HepG2 (cell line): ENCODE data around the gene HSD17B2. TPM values are rescaled to one million over a fixed set of nuclear protein-coding genes. Genes with fewer than 3 reads are reported as not detected.
A peak's percentile ranks its signal among the peaks of the same experiment; 100 is the strongest.

Source experiments
- ATAC-seq: fragments of 200-7000 bp; cut with Tn5 transposase; 3 replicates; pipeline ENCODE4 v1.9.1; 2020; ENCODE audit warnings: mild to moderate bottlenecking, moderate library complexity
- BruUV-seq: library from RNA; stranded (reverse); fragments of 400-500 nt; replicated peaks from 2 replicates; lab custom pipeline; 2021; lab: Mats Ljungman, UMichigan
- CTCF ChIA-PET: fragments of 300-600 bp; formaldehyde crosslinking; extraction: SDS; loops from one replicate; lab custom pipeline; 2021; ENCODE audit warnings: low total read pairs, inconsistent platforms, low intra/inter-chr PET ratio; lab: Yijun Ruan, JAX
- POLR2A ChIA-PET: fragments of 350-600 bp; sonication (Branson Sonifier 250); formaldehyde crosslinking; loops from one replicate; lab custom pipeline; 2020; ENCODE audit warnings: antibody characterized with exemption, inconsistent platforms; lab: Yijun Ruan, JAX
- DNase-seq: peaks from one replicate; pipeline ENCODE4 v3.0.0-alpha.2; 2015; ENCODE audit warnings: low spot score
- FAIRE-seq: peaks from 3 replicates; lab custom pipeline; 2011; peaks lifted over from hg19 to GRCh38; lab: Jason Lieb, UNC
- H2AFZ ChIP-seq: one replicate; pipeline ENCODE4 v1.6.1; 2011; ENCODE audit warnings: low read length, inconsistent platforms
- H3K27ac ChIP-seq: fragments of 300-600 bp; 3 replicates; pipeline ENCODE4 v1.8.0; 2011; ENCODE audit warnings: mixed run types, mild to moderate bottlenecking, mixed read lengths, low read length, inconsistent platforms; ENCODE audit not compliant: insufficient read depth; ENCODE audit errors: extremely low read length
- H3K27me3 ChIP-seq, 2 experiments: fragments of 200-600 bp in 1 of 2; 2 replicates in 1 of 2; 3 replicates in 1 of 2; pipeline versions ENCODE4 v1.6.0 to v1.8.0; 2011; ENCODE audit warnings: low read length in 2 of 2, mild to moderate bottlenecking in 2 of 2, moderate library complexity in 2 of 2, inconsistent platforms in 1 of 2; ENCODE audit not compliant: insufficient read depth in 2 of 2, control insufficient read depth in 1 of 2
- H3K36me3 ChIP-seq, 2 experiments: fragments of 200-600 bp in 1 of 2; replicated peaks in 1 of 2; 2 replicates in 1 of 2; 3 replicates in 1 of 2; pipeline versions ENCODE4 v1.5.1 to v1.8.0; 2011; ENCODE audit warnings: low read length in 2 of 2, inconsistent platforms in 1 of 2; ENCODE audit not compliant: insufficient read depth in 2 of 2, control insufficient read depth in 1 of 2
- H3K4me1 ChIP-seq: 2 replicates; pipeline ENCODE4 v1.5.1; 2012; ENCODE audit warnings: low read length, inconsistent platforms; ENCODE audit not compliant: insufficient read depth
- H3K4me2 ChIP-seq: 2 replicates; pipeline ENCODE4 v1.6.0; 2011; ENCODE audit warnings: low read depth, low read length, inconsistent platforms
- H3K4me3 ChIP-seq, 3 experiments: fragments of 200-600 bp in 1 of 3; sonication (generic), shearing (Covaris generic) in 1 of 3; replicated peaks in 1 of 3; 2 replicates each; pipeline ENCODE4 v1.5.1; 2011 to 2016; ENCODE audit warnings: low read length in 3 of 3, inconsistent platforms in 2 of 3, low read depth in 2 of 3, mild to moderate bottlenecking in 2 of 3, control low read depth in 1 of 3, mixed read lengths in 1 of 3; ENCODE audit not compliant: insufficient read depth in 1 of 3
- H3K79me2 ChIP-seq: one replicate; pipeline ENCODE4 v1.6.1; 2011; ENCODE audit warnings: low read length, inconsistent platforms; ENCODE audit not compliant: insufficient read depth
- H3K9ac ChIP-seq: 2 replicates; pipeline ENCODE4 v1.6.0; 2011; ENCODE audit warnings: mild to moderate bottlenecking, low read depth, low read length, inconsistent platforms; ENCODE audit not compliant: insufficient read depth
- H3K9me3 ChIP-seq: 2 replicates; pipeline ENCODE4 v1.5.1; 2012; ENCODE audit warnings: mild to moderate bottlenecking, low read length
- H4K20me1 ChIP-seq: 2 replicates; pipeline ENCODE4 v1.6.0; 2011; ENCODE audit warnings: inconsistent platforms, mild to moderate bottlenecking, low read length, moderate library complexity; ENCODE audit not compliant: insufficient read depth
- AGO2 ChIP-seq: fragments of 200-400 bp; formaldehyde crosslinking; optimal IDR thresholded peaks from 2 replicates; pipeline ENCODE3; 2017; ENCODE audit warnings: mild to moderate bottlenecking, low read depth, low read length, moderate library complexity
- BORCS8-MEF2B ChIP-seq: sonication (generic); formaldehyde crosslinking; IDR thresholded peaks from 2 replicates; pipeline ENCODE4 v1.8.0; 2022; ENCODE audit warnings: mild to moderate bottlenecking, missing genetic modification reagents
- FOSL2 ChIP-seq: sonication (generic); formaldehyde crosslinking; IDR thresholded peaks from 2 replicates; pipeline ENCODE4 v1.4.0; 2020; ENCODE audit warnings: missing genetic modification reagents
- GRHL1 ChIP-seq: sonication (generic); formaldehyde crosslinking; conservative IDR thresholded peaks from 2 replicates; pipeline ENCODE4 v1.8.0; 2022; ENCODE audit warnings: missing genetic modification reagents
- KDM4B ChIP-seq: sonication (generic); formaldehyde crosslinking; IDR thresholded peaks from 2 replicates; pipeline ENCODE4 v1.4.0; 2020; ENCODE audit warnings: missing genetic modification reagents
- POLR2G ChIP-seq: fragments of 200-400 bp; formaldehyde crosslinking; IDR thresholded peaks from 2 replicates; pipeline ENCODE4 v1.6.1; 2018; ENCODE audit warnings: mild to moderate bottlenecking, low read depth, low read length, moderate library complexity
- PTBP1 ChIP-seq: fragments of 200-400 bp; formaldehyde crosslinking; IDR thresholded peaks from 2 replicates; pipeline ENCODE4 v1.6.1; 2018; ENCODE audit warnings: low read length, low read depth; ENCODE audit not compliant: poor library complexity, severe bottlenecking
- SAP130 ChIP-seq: IDR thresholded peaks from 2 replicates; pipeline ENCODE4 v1.6.1; 2016; ENCODE audit warnings: low read depth
- SP4 ChIP-seq: sonication (generic); formaldehyde crosslinking; IDR thresholded peaks from 2 replicates; pipeline ENCODE4 v1.8.1; 2023; ENCODE audit warnings: mild to moderate bottlenecking, missing genetic modification reagents
- TIGD3 ChIP-seq: sonication (generic); formaldehyde crosslinking; IDR thresholded peaks from 2 replicates; pipeline ENCODE4 v1.5.1; 2020; ENCODE audit warnings: mild to moderate bottlenecking, missing genetic modification reagents, borderline replicate concordance
- USF2 ChIP-seq, 2 experiments: sonication (generic) in 1 of 2; formaldehyde crosslinking in 1 of 2; IDR thresholded peaks; 2 replicates each; pipeline versions ENCODE4 v1.5.1 to v1.6.1; 2011 to 2020; ENCODE audit warnings: borderline replicate concordance in 1 of 2, low read depth in 1 of 2, low read length in 1 of 2, mild to moderate bottlenecking in 1 of 2, missing genetic modification reagents in 1 of 2, moderate library complexity in 1 of 2
- ZEB1 ChIP-seq: IDR thresholded peaks from 2 replicates; pipeline ENCODE4 v1.6.1; 2012; ENCODE audit warnings: mild to moderate bottlenecking, low read depth, inconsistent platforms; ENCODE audit not compliant: insufficient replicate concordance
- ZNF180 ChIP-seq: sonication (generic); formaldehyde crosslinking; IDR thresholded peaks from 2 replicates; pipeline ENCODE4 v1.4.0; 2020; ENCODE audit warnings: low read depth, missing genetic modification reagents, borderline replicate concordance
- ZNF644 ChIP-seq: IDR thresholded peaks from 2 replicates; pipeline ENCODE4 v1.6.1; 2016; ENCODE audit warnings: low read depth
- ZNF724P ChIP-seq: sonication (generic); formaldehyde crosslinking; IDR thresholded peaks from 2 replicates; pipeline ENCODE4 v1.8.0; 2022; ENCODE audit warnings: missing genetic modification reagents, borderline replicate concordance
- WGBS: methylation state at CpG from one replicate; pipeline ENCODE4 v1.1.6; 2017; ENCODE audit warnings: low lambda C conversion rate; 5-methylcytosine and 5-hydroxymethylcytosine counted together
- in situ Hi-C: cut with HindIII; loops from 2 replicates; pipeline ENCODE4 v1.10.0; 2017; ENCODE audit warnings: low pct_unique_long_range_greater_than_20kb; ENCODE audit not compliant: extremely low pct_ligation_motif_present
- intact Hi-C: fragments of 100-400 bp; cut with micrococcal nuclease; formaldehyde crosslinking; loops from one replicate; pipeline ENCODE4 v1.10.0; 2022; ENCODE audit not compliant: unreplicated experiment
- polyA plus RNA-seq, 8 experiments: library from polyadenylated mRNA; depleted of rRNA in 3 of 8; stranded (reverse) in 7 of 8; unstranded in 1 of 8; fragments of >200 nt; fragmentation: Illumina TruSeq in 4 of 8; extraction: Trizol in 4 of 8; gene quantifications; 2 replicates each; pipeline versions ENCODE4 v1.2.1 to v1.2.3, GENCODE V29; 2011 to 2016; ENCODE audit warnings: low read depth in 4 of 8, missing spikeins in 1 of 8, mixed read lengths in 1 of 8; ENCODE audit not compliant: insufficient read depth in 1 of 8
- total RNA-seq, 5 experiments: library from RNA; depleted of rRNA; stranded (reverse); fragments of >200 nt; fragmentation: Illumina TruSeq; extraction: Trizol; gene quantifications; 2 replicates each; pipeline ENCODE4 v1.2.3, GENCODE V29; 2016; ENCODE audit warnings: low read depth in 1 of 5

Gene HSD17B2
- total and polyA plus RNA-seq, 2 of the 13 experiments (the other 11 are each of a cell fraction or from before 2014, with no cell fraction given): 26.3 to 69.3 TPM

GRCh38 chr16:81997738-81998137 is 37.3 kb upstream of the HSD17B2 start:
- H3K27me3 ChIP-seq: peaks cover 0 to 4% of the 10 kb centered on the region in 2 experiments; a peak in 2 of 5 replicates
- H3K79me2 ChIP-seq: no peaks in the 10 kb centered on the region
- no peaks in the 10 kb centered on the region for H4K20me1 ChIP-seq
- in situ Hi-C loops: no loop called here
- no peak overlapping the region for H3K4me3 ChIP-seq
- no peaks in the 10 kb centered on the region for H3K36me3 ChIP-seq
- CTCF ChIA-PET: interaction anchor here (1.1 to 1.7 kb wide), 2 partner anchors 107 to 233 kb away, joined by 3 to 6 read pairs; no protein-coding TSS in a partner anchor
- no peak overlapping the region for H3K27ac ChIP-seq
- DNase-seq: peak; percentile 64
- POLR2A ChIA-PET: interaction anchor here (1.4 to 1.6 kb wide), 2 partner anchors 46 to 683 kb away, joined by 3 to 4 read pairs; partner anchors contain the start of gene GAN
- intact Hi-C loops: loop anchor here (1.0 to 10.0 kb wide), 2 partner anchors 53 to 107 kb away; no protein-coding TSS in a partner anchor
- TF ChIP-seq ZEB1: no peak
- no peak for TF ChIP-seq BORCS8-MEF2B (CRISPR knock-in tag)
- no peak for TF ChIP-seq PTBP1
- no peak for TF ChIP-seq POLR2G
- TF ChIP-seq USF2 (IDR thresholded peaks at IDR 0.05; ENCODE audit: low read depth, low read length): no peak
- TF ChIP-seq USF2 (CRISPR knock-in tag; IDR thresholded peaks at IDR 0.05; ENCODE audit: borderline replicate concordance): no peak
- no peak for TF ChIP-seq ZNF724P (CRISPR knock-in tag)
- no peak for TF ChIP-seq GRHL1 (CRISPR knock-in tag)
- TF ChIP-seq ZNF180 (CRISPR knock-in tag): no peak
- TF ChIP-seq ZNF644 (CRISPR knock-in tag): 0 out of 2 replicates have a peak, but pooled peaks have one; percentile 40
- TF ChIP-seq TIGD3 (CRISPR knock-in tag): no peak
- no peak for TF ChIP-seq SP4 (CRISPR knock-in tag)
- no peak for TF ChIP-seq KDM4B (CRISPR knock-in tag)
- no peak for TF ChIP-seq SAP130 (CRISPR knock-in tag)
- TF ChIP-seq AGO2: no peak
- TF ChIP-seq FOSL2: peak; percentile 38
- TF ChIP-seq, all 625 proteins: peak for 2
- WGBS: 3% methylated on average over 2 of the region's 2 CpGs
- ATAC-seq (peak; percentile 36), FAIRE-seq (peak; percentile 15)
- Histone ChIP-seq H3K9me3 (no peaks in the 10 kb centered on the region), H2AFZ (no peak overlapping the region), H3K4me2 (no peak overlapping the region), H3K9ac (no peak overlapping the region), H3K4me1 (peaks cover 14% of the 10 kb centered on the region)
- BruUV-seq: no TSS peak
